ENCODE data around the gene MAN2B2. TPM values are rescaled to one million over a fixed set of nuclear protein-coding genes. Genes with fewer than 3 reads are reported as not detected.

Gene MAN2B2
- total RNA-seq, 1 experiment from 2014 or later, result 11.7 TPM

DNA sequence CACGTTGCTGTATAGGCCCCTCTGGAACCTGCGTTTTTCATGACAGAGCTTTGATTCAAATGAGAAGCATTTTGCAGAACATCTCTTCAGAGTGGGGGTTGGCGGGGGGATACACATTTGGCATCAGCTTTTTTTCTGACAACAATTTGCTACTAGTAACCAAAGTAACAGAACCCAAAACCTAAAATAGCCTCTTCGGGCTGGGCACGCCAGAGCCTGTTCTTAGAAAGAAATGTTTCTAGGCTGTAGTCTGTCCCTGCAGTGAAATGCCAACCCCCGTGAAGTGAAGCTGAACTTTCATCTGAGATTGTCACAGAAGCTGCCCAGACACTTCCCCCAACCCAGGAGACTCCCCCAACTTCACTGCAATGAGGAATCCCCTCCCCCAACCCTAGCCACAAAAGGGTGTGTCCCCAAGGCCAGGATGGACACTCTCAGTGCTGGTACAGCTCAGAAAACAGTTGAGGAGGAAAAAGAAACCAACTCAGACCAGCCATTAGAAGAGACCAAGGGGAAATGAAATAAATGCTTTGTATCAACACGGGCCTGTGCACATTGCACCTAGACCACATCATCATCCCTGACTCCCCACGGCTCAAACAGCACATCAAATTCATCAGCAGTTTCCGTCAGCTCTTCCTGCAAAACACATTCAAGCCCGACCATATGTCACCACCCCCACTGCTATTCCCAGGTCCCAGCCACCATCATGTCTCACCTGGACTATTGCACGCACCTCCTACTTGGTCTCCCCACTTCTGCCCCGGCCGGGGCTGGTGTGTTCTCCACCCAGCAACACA is 8.4 kb upstream of the MAN2B2 start:
- DNase-seq (ENCODE audit: low read depth), result no peak

DNA sequence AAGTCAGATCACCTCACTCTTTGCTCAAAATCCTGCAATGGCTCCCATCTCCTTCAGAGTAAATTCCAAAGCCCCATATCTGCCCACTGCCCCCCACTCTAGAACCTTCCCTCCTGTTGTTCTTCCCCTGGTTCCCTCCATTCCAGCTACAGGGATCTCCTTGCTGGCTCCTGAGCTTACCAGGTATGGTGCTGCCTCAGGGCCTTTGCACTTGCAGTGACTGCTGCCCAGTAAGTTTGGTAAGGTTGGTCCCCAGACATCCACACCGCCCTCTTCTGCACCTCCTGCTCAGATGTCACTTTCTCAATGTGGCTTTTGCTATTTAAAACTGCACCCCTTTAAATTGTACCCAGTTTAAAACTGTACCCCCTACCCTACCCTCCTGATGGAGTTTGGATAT is 7.8 kb upstream of the MAN2B2 start:
- DNase-seq (ENCODE audit: low read depth), result no peak

DNA sequence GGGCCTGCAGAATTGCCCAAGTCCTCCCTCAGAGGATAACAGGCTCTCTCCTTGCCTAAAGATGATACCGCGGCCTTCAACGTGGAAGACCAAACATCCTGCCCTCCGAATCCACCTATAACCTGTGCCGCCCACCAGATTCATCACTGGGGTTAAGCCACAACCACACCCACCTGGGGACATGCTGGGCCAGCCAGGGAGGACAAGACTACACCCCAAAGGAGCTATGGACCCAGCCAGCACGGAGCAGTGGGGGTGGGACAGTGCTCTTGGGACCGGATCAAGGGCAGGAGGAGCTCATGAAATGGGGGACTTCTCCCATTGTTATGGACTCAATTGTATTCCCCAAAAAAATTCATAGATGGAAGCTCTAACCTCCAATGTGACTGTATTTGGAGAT is 6.8 kb upstream of the MAN2B2 start:
- no peak for DNase-seq (ENCODE audit: low read depth)

DNA sequence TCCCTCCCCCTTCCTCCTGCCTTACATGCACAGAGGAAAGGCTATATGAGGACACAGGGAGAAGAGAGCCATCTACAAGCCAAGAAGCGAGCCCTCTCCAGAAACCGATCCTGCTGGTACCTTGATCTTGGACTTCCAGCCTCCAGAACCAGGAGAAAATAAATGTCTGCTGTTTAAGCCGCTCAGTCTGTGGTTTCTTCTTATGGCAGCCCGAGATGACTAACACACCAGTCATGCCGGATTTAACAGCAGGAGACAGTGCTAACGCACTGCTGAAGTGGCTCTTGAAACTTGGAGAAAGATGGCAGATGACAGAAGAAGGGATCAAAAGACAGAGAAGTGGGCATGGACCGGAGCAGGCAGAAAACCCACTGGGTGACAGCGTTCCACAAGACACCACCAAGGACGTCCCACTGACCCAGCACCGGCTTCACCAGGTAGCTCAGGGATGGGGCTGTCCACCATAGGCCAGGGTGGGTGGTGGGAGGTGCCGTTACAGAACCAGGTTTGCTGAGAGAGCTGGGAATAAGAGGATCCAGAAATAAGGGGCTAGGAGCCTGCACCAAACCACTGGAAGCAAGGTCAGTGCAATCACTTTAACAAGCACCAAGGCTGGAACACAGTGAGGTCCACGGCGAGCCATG is 6.2 kb upstream of the MAN2B2 start:
- peak; percentile 87 for DNase-seq (ENCODE audit: low read depth)

DNA sequence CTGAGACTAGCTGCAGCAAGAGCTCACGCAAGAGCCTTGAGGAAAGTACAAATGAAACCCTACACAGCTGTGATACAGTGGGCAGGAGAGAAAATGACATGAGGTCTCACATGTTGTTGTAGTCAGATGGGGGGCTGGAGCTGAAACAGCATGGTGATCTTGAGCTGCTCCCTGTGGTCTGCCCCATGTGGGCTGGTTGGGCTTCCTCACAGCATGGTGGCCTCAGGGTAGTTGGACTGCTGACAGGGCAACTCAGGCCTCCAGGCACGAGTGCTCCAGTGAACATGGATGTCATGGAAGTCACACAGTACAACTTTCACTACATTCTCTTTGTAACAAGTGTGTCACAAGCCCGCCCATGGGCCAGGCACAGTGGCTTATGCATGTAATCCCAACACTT is 3.4 kb upstream of the MAN2B2 start:
- DNase-seq (ENCODE audit: low read depth), result no peak

DNA sequence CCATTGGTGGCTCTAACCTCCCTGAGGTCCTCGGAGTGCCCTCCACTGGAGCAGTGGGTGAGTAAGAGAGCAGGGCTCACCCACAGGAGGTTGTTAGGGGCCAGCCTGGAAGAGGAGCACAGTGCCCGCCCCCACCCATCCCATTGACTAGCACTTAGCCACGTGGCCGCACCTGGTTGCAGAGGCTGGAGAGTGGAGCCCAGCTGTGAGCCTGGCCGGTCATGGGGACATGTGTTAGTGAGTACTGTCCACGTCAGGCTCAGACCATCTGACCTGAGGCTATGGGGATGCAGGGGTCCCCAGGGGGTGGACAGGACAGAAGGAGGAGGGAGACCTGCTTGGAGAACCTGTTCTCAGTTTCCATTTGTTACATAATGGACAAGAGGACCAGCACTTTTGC is 1.4 kb upstream of the MAN2B2 start:
- DNase-seq (ENCODE audit: low read depth), result no peak

DNA sequence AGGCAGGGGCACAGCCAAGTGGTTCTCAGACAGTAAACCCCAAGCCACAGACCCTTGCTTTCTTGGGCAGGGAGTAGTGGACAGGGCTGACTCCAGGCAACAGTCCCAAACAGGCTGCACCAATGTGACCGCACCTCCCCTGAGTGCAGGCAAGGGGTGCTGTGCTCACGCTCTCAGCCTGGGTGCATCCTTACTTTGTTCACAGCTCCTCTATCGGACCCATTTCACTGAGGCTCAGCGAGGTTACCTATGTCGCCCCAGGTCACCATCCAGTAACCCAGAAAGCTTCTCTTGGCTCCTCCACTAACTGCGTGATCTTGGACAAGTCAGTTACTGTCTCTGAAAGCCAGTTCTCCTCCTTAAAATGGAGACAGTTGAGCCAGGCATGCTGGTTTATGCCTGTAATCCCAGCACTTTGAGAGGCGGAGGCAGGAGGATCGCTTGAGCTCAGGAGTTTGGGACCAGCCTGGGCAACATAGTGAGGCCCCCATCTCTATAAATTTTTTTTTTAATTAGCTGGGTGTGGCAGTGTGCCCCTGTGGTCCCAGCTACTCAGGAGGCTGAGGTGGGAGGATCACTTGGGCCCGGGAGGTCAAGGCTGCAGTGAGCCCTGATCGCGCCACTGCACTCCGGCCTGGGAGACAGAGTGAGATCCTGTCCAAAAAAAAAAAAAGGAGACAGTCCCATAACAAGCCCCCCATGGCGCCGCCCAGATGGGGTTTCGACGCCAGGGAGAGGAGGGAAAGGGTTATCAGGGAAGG is 823 bp upstream of the MAN2B2 start:
- DNase-seq (ENCODE audit: low read depth), result no peak

DNA sequence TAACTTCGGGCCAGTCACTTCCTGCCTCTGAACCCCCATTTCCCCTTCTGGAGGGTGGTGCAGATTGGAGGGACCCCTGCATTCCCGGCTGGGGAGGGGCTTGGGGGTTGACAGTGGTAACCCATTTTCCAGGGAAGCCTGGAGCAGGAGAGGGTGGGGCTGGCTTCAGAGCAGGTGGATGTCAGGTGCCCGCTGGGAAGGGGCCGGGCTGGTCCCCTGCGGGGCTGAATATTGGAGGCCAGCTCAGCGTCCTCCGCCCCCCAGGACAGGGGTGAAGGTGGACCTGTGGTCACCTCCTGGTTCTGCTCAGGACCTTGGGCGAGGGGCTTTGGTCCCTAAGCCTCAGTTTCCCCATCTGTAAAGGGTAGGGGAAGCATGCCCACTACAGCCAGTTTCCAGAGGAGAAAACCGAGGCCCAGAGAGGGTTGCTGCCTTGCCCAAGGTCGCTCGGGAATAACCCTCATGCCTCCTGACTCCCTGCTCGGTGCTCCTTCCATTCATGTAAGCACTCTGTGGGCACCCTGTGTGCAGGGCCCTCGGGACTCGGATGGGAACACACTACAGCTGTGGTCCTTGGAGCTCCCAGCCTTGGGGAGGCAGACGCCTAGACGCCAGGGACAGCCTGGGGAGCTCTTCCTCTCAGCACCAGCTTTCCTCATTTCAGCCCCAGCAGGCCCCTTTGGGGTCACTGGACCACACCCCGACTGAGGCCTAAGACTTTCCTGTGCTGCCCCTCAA is 683 bp downstream of the MAN2B2 start:
- no peak for DNase-seq (ENCODE audit: low read depth)

DNA sequence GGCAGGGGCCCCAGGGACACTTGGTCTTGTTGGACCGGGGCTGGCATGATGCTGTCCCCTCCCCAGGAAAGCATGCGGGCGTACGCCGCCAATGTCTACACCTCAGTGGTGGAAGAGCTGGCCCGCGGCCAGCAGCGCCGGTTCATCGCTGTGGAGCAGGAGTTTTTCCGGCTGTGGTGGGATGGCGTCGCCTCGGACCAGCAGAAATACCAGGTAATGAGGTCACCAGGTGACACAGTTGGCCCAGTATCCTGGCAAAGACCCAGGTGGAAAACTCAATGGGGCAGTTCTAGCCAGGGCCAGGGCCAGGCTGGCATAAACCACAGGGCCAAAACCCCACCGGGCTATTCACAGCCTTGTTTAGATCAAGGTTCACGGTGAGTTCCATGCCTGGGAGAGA is 1.5 kb downstream of the MAN2B2 start:
- DNase-seq (ENCODE audit: low read depth), result no peak

DNA sequence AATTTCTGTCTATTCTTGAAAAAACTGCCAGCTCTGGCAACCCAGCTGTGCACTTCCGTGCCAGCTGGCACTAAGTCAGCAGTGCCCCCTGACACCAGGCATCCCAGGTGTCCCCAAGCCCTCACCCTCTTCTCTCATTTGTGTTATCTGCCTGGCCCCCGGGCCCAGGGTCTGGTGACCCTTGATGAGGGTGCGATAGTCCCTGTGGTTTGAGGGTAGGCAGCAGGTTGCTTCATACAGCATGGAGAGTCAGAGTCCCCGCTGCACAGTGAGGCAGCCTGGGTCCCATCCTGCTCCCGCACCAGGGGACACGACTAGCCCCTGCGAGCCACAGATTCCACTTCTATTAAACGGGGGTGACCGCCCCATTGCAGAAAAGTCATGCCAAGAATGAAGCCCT is 1.9 kb downstream of the MAN2B2 start:
- no peak for DNase-seq (ENCODE audit: low read depth)

DNA sequence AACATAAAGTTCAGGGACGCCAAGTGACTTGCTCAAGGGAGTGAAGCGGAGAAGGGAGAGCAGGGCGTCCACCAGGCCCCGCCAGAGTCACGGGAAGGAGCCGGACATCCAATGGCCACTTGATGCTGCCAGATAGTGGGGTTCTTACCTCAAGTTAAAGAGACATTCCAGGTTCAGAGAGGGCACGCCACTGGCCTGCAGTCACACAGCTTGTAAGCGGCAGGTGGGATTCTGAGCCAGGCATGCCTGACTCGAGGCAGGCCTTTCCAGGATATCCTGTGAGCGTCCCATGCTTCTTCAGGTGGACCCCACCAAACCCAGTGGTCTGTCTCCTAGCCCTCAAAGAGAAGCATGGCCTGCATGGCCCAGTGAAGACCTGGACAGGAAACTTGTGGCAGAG is 2.4 kb downstream of the MAN2B2 start:
- no peak for DNase-seq (ENCODE audit: low read depth)

DNA sequence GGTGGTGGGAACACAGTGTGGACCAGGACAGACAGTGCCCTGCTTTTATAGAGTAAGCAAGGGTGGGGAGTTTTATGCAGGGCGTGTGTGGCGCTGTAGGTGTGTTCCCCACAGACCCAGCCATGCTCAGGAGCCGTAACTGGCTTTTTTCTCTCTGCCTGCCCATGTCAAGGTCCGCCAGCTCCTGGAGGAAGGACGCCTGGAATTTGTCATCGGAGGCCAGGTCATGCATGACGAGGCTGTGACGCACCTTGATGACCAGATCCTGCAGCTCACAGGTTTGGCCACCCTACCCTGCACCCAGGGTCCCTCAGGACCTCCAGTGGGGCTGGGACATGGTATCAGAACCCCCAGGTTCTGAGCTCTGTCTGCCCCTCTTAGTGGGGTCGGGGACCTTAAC is 3.2 kb downstream of the MAN2B2 start:
- DNase-seq (ENCODE audit: low read depth), result no peak

DNA sequence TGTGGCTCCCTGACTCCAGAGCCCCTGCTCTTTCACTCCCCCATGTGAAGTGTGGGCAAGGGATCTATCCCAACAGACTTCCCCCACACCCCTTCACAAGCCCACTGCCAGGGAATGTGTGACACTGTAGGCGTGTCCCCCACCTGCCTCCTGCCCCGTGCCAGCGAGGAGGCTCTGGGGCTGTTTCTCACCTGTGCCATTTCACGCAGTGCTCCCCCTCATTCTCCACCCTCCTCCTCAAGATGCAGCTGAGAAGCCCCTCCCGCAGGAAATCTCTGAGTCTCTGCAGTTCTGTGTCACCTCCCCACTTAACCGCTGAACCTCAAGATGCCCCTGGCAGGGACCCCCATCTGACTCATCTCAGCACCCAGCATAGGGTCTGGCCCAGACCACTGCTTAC is 5.4 kb downstream of the MAN2B2 start:
- no peak for DNase-seq (ENCODE audit: low read depth)

DNA sequence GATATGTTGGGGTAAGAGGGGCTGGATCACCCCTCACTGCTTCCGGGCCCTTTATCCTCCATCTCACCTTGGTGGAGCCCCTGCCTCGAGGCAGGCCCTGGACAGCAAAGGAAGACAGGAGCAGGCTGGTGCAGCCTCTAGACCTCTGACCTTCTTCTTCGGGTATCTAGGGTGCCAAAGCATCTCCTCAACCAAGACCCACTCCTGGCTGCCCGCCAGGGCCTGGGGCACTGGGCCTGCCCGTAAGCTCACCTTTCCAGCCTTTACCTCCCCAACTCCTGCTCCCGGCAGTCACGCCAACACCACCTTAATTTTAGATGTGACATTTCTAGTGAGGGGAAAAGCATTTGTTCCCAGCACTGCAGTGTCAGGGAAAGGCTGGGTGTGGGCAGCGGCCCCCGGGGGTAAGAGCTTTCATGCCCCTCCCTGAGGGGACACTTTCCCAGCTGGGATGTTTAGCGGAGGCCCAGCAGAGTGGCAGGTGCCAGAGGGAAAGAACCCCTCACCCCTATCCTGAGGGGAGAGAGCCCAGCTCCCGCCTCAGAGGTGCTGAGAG is 6.7 kb downstream of the MAN2B2 start:
- no peak for DNase-seq (ENCODE audit: low read depth)

DNA sequence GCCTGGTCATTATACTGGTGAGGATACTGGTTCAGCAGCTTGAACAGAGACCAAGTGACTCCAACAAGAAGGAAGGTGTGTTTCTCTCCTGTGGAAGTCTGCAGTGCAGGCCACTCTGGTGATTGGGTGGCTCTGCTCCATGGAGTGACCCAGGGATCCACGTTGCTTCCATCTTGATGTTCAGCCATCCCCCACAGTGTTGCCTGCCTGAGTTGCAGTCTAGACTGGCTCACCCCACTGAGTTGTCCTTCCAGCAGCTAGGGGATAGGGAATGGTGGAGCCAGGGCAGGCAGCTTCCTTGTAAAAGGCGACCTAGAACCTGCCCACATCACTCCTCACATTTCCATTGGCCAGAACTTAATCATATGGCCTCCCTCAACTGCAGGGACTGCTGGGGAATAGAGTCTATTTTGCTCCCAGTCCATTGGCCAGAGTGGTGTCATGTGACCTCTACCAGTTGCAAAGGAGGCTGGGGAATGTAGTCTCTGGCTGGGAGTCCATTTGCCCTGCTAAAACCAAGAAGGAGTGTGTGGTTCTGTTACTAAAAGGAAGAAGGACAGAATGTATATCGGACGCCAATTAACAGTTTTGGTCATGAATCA is 8.0 kb downstream of the MAN2B2 start:
- DNase-seq (ENCODE audit: low read depth), result peak; percentile 91

DNA sequence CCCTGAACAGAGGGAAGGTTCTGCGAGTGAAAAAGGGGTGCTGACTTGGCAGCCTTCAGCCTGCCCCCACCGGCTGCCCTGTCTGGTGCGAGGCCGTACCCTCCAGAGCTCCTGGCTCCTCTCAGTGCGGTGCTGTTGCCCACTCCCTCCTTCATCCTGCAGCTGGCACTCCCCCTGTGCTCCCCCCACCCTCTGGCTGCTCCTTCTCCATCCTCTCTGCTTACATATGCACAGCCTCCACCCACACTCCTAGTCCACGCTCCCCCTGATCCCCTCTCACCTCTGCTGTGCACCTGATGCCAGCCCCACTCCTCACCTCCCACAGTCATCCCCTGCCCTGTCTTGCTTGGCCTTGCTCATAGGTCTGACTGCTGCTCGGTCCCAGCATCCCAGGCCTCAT is 9.9 kb downstream of the MAN2B2 start:
- no peak for DNase-seq (ENCODE audit: low read depth)

DNA sequence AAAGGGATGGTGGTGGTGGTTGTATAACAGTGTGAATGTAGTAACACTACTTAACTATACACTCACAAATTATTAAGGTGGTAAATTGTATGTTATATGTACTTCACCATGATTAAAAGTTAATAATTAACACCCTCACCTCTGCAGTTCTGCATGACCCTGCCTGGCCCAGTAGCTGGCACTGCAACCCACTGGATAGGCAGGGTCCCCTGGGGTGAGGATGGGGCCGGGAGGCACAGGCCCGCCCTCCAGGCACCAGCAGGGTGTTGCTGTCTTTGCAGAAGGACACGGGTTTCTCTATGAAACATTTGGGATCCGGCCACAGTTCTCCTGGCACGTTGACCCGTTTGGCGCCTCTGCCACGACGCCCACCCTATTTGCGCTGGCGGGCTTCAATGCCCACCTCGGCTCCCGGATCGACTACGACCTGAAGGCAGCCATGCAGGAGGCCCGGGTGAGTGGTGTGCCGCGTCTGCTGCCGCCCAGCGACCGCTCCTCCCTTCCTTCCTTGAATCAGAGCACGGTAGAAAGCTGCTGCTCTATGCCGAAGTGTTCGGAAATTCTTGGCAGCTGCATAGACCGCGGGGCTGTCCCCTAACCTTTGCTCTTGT is 11.8 kb downstream of the MAN2B2 start:
- DNase-seq (ENCODE audit: low read depth), result no peak

DNA sequence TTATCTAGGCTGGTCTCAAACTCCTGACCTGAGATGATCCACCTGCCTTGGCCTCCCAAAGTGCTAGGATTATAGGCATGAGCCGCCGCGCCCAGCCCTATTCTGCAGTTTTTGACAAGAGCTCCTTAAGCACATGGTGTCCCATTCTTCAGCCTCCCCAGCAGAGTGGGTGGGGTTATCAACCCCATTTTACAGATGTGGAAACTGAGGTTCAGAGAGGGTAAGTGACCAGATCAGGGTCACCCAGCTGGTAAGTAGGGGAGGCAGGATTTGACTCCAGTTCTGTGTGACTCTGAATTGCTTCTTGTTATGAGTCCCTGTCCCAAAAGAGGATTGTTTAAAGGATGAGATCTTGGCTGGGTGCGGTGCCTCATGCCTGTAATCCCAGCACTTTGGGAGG is 14.5 kb downstream of the MAN2B2 start:
- no peak for DNase-seq (ENCODE audit: low read depth)

DNA sequence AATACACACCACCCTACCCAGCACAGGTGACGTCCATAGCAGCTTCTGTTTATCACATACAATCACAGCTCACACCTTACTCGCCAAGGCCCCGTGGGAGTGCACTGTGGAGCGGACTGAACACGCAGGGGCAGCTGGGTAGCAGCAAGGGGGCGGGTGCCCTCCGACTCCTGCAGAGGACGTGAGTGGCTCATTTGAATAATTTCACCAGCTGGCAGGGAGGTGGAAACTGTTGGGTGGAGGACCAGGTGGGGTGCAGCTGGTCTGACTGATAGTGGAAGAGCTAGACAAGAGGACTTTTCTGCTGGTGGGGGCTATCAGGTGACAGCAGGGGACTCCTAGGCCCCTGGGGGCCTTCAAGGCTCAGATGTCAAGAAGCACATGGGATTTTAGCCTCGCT is 16.3 kb downstream of the MAN2B2 start:
- DNase-seq (ENCODE audit: low read depth), result no peak

DNA sequence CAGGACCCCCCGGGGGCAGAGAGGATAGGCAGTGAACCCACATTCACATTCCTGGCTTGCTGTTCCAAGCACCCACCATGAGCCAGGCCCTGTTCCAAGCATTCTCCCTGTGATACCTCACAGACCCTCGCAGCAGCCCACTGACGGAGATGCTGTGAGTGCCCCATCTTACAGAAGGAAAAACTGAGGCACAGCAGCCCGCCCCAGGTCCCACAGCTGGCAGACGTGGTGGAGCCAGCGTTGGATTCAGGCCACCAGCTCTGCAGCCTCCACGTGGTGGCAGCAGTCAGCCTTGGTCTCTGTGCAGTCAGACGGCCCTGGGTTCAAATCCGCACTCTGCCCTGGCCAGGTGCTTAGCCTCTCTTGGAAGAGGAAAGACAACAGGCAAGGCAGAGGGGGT is 16.8 kb downstream of the MAN2B2 start:
- DNase-seq (ENCODE audit: low read depth), result no peak

Data from HT1080 (cell line).